Measurements from ENCODE around the gene RRN3. TPM values are rescaled to one million over a fixed set of nuclear protein-coding genes. Genes with fewer than 3 reads are reported as not detected.
"Not testable (repeated sequence)": the region's sequence is repeated elsewhere in the genome, so short reads cannot be mapped to it uniquely, and the experiment has no call there.

The RRN3 gene
- total and polyA plus RNA-seq, 8 donors, result 7.0 to 60.2 (median 14.2) TPM

GRCh38 chr16:15049581-15050180 is 44.4 kb downstream of the RRN3 start:
- TF ChIP-seq POLR2A (IDR thresholded peaks at IDR 0.05) (no peak), CTCF (IDR thresholded peaks at IDR 0.05) (no peak), EP300 (IDR thresholded peaks at IDR 0.05) (no peak), POLR2AphosphoS5 (IDR thresholded peaks at IDR 0.05) (no peak)
- intact Hi-C loops (cut with DNase I; ENCODE audit: low total_unique reads), result no loop called here
- no peak for DNase-seq
- 84 to 90% (median 86%) methylated on average over 3 of the region's 3 CpGs for WGBS, 5 donors
- Histone ChIP-seq H3K4me3 (no peak overlapping the region), H3K9me3 (no peaks in the 10 kb centered on the region), H3K27me3 (no peaks in the 10 kb centered on the region), H3K4me1 (peaks cover 0 to 27% (median 17%) of the 10 kb centered on the region in 4 donors), H3K36me3 (peaks cover 7 to 27% (median 25%) of the 10 kb centered on the region in 4 donors), H3K27ac (peak overlapping the region in 1 of 5 donors; percentile 4)

GRCh38 chr16:15046692-15047376 is 47.2 kb downstream of the RRN3 start:
- H3K4me1 ChIP-seq, result peaks cover under 1 to 13% (median 7%) of the 10 kb centered on the region in 4 donors
- no peaks in the 10 kb centered on the region for H3K27me3 ChIP-seq
- WGBS, 5 donors, result 91 to 96% (median 94%) methylated on average over 21 of the region's 21 CpGs
- TF ChIP-seq CTCF (IDR thresholded peaks at IDR 0.05) (no peak), POLR2A (IDR thresholded peaks at IDR 0.05) (no peak), EP300 (IDR thresholded peaks at IDR 0.05) (no peak), POLR2AphosphoS5 (IDR thresholded peaks at IDR 0.05) (no peak)
- no peak overlapping the region for H3K27ac ChIP-seq
- no peak for DNase-seq
- intact Hi-C loops (cut with DNase I; ENCODE audit: low total_unique reads), result no loop called here
- H3K9me3 ChIP-seq, result no peaks in the 10 kb centered on the region
- H3K4me3 ChIP-seq, result no peak overlapping the region
- H3K36me3 ChIP-seq, result peaks cover 13 to 46% (median 41%) of the 10 kb centered on the region in 4 donors

DNA sequence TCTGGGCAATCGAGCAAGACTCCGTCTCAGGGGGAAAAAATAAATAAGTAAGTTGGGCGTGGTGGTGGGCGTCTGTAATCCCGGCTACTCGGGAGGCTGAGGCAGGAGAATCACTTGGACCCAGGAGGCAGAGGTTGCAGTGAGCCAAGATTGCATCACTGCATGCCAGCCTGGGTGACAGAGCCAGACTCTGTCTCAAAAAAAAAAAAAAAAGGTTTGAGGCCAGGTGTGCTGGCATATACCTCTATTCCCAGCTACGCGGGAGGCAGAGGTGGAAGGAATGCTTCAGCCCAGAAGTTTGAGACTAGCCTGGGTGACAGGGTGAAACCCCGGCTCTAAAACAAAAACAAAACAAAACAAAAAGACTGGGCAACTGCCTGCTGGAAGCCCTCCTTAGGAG is 48.8 kb downstream of the RRN3 start:
- Histone ChIP-seq H3K36me3 (peaks cover 20 to 58% (median 54%) of the 10 kb centered on the region in 4 donors), H3K4me1 (peaks cover 7 to 25% (median 15%) of the 10 kb centered on the region in 4 donors)
- H3K27ac ChIP-seq; DNase-seq; H3K9me3 ChIP-seq; H3K27me3 ChIP-seq; H3K4me3 ChIP-seq; intact Hi-C loops (cut with DNase I; ENCODE audit: low total_unique reads): not testable (repeated sequence)
- 62 to 82% (median 67%) methylated on average over 9 of the region's 9 CpGs for WGBS, 5 donors

DNA sequence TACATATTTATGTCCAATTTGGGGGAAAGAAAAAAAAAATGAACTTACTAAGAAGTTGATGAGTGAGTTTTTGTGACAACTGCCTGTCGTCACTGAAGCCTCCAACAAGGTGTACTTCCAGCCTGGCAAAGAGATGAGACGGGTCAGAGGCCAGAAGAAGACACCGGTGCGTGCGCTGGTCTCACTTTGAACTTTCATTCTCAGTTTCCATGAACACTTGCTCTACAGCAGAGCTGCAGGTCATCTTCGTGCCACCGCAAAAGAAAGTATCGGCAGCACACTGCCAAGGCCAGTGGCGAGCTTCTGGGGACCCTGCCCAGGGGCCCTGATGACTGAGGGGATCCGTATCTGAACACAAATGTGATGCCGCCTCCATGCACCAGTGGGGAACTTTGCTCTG is 49.8 kb downstream of the RRN3 start:
- intact Hi-C loops (cut with DNase I; ENCODE audit: low total_unique reads), result no loop called here
- H3K36me3 ChIP-seq, result peaks cover 30 to 68% (median 64%) of the 10 kb centered on the region in 4 donors
- TF ChIP-seq EP300 (IDR thresholded peaks at IDR 0.05), result no peak
- TF ChIP-seq POLR2A (IDR thresholded peaks at IDR 0.05), result no peak
- no peak for TF ChIP-seq POLR2AphosphoS5 (IDR thresholded peaks at IDR 0.05)
- TF ChIP-seq CTCF (IDR thresholded peaks at IDR 0.05), result no peak
- no peak for DNase-seq
- peaks cover 7 to 18% (median 13%) of the 10 kb centered on the region in 4 donors for H3K4me1 ChIP-seq
- whole genome bisulfite sequencing, 5 donors, result 87 to 94% (median 91%) methylated on average over 9 to 11 of the region's 11 CpGs
- no peaks in the 10 kb centered on the region for H3K9me3 ChIP-seq
- H3K4me3 ChIP-seq, result no peak overlapping the region
- H3K27ac ChIP-seq, result no peak overlapping the region
- H3K27me3 ChIP-seq, result no peaks in the 10 kb centered on the region

DNA sequence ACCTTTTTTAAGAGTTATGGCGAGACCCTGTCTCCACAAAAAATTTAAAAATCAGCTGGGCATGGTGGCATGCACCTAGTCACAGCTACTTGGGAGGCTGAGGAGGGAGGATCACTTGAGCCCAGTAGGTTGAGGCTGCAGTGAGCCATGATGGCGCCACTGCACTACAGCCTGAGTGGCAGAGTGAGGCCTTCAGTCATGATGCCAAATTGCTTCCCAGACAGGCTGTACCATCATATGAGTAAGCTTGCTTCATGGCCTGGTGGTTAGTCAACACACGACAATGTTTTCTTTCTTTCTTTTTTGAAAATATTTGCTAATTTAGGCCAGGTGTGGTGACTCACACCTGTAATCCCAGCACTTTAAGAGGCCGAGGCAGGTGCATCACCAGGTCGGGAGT is 50.7 kb downstream of the RRN3 start:
- intact Hi-C loops (cut with DNase I; ENCODE audit: low total_unique reads), result no loop called here
- Histone ChIP-seq H3K27me3 (no peaks in the 10 kb centered on the region), H3K27ac (no peak overlapping the region), H3K4me3 (no peak overlapping the region), H3K36me3 (peaks cover 38 to 78% (median 73%) of the 10 kb centered on the region in 4 donors), H3K9me3 (no peaks in the 10 kb centered on the region), H3K4me1 (peaks cover 7 to 18% (median 13%) of the 10 kb centered on the region in 4 donors)
- no peak for DNase-seq
- TF ChIP-seq EP300 (IDR thresholded peaks at IDR 0.05) (no peak), POLR2A (IDR thresholded peaks at IDR 0.05) (no peak), POLR2AphosphoS5 (IDR thresholded peaks at IDR 0.05) (no peak), CTCF (IDR thresholded peaks at IDR 0.05) (no peak)
- WGBS, 5 donors, result 89 to 95% (median 93%) methylated on average over 4 to 5 of the region's 5 CpGs

Measured in stomach (tissue), 9 donors.